HEK293 (cell line): Measurements from ENCODE around the gene CHSY1.

ENCODE experiments used
- CTCF ChIP-seq: fragments of 450-650 bp; formaldehyde crosslinking; IDR thresholded peaks from 2 replicates; pipeline ENCODE4 v1.5.1; 2016; ENCODE audit warnings: missing biosample characterization, missing genetic modification characterization
- MZF1 ChIP-seq: fragments of 450-650 bp; formaldehyde crosslinking; IDR thresholded peaks from 2 replicates; pipeline ENCODE4 v1.5.1; 2017; ENCODE audit warnings: missing biosample characterization, missing genetic modification characterization, borderline replicate concordance
- SP2 ChIP-seq: fragments of 450-650 bp; formaldehyde crosslinking; IDR thresholded peaks from 2 replicates; pipeline ENCODE4 v1.5.1; 2016; ENCODE audit warnings: missing biosample characterization, missing genetic modification characterization
- YY1 ChIP-seq: fragments of 450-650 bp; formaldehyde crosslinking; IDR thresholded peaks from 2 replicates; pipeline ENCODE4 v1.5.1; 2018; ENCODE audit warnings: missing biosample characterization, missing genetic modification characterization
- ZBTB44 ChIP-seq: fragments of 450-650 bp; IDR thresholded peaks from 2 replicates; pipeline ENCODE4 v1.5.1; 2018; ENCODE audit warnings: missing biosample characterization, mild to moderate bottlenecking, missing genetic modification characterization
- ZFP37 ChIP-seq: fragments of 450-650 bp; formaldehyde crosslinking; IDR thresholded peaks from 2 replicates; pipeline ENCODE4 v1.5.1; 2016; ENCODE audit warnings: missing biosample characterization, missing genetic modification characterization
- ZNF146 ChIP-seq: fragments of 450-650 bp; formaldehyde crosslinking; IDR thresholded peaks from 2 replicates; pipeline ENCODE4 v1.5.1; 2016; ENCODE audit warnings: missing biosample characterization, missing genetic modification characterization
- ZNF157 ChIP-seq: fragments of 450-650 bp; formaldehyde crosslinking; IDR thresholded peaks from 2 replicates; pipeline ENCODE4 v1.5.1; 2016; ENCODE audit warnings: missing biosample characterization, missing genetic modification characterization
- ZNF202 ChIP-seq: fragments of 450-650 bp; formaldehyde crosslinking; IDR thresholded peaks from 2 replicates; pipeline ENCODE4 v1.5.1; 2016; ENCODE audit warnings: missing biosample characterization, missing genetic modification characterization, borderline replicate concordance
- ZNF350 ChIP-seq: fragments of 450-650 bp; formaldehyde crosslinking; IDR thresholded peaks from 2 replicates; pipeline ENCODE4 v1.5.0; 2017; ENCODE audit warnings: missing biosample characterization, mild to moderate bottlenecking, missing genetic modification characterization
- ZNF37A ChIP-seq: fragments of 450-650 bp; IDR thresholded peaks from 2 replicates; pipeline ENCODE4 v1.5.1; 2018; ENCODE audit warnings: missing biosample characterization, missing genetic modification characterization
- ZNF423 ChIP-seq: fragments of 450-650 bp; formaldehyde crosslinking; IDR thresholded peaks from 2 replicates; pipeline ENCODE4 v1.5.1; 2016; ENCODE audit warnings: missing biosample characterization, missing genetic modification characterization
- ZNF670 ChIP-seq: fragments of 450-650 bp; formaldehyde crosslinking; IDR thresholded peaks from 2 replicates; pipeline ENCODE4 v1.5.1; 2016; ENCODE audit warnings: missing biosample characterization, missing genetic modification characterization, low read depth

- TF ChIP-seq ZNF37A (tag by site-specific recombination) (no peak), CTCF (no peak), ZNF157 (tag by site-specific recombination) (no peak), YY1 (no peak), ZNF350 (tag by site-specific recombination) (no peak), ZNF670 (no peak), ZNF202 (no peak), ZFP37 (tag by site-specific recombination) (no peak), ZNF423 (tag by site-specific recombination) (no peak; the same call in 1 of the 2 replicates), MZF1 (tag by site-specific recombination) (no peak), ZNF146 (tag by site-specific recombination) (no peak), SP2 (tag by site-specific recombination) (no peak), ZBTB44 (tag by site-specific recombination) (no peak)
These were observed 697 bp downstream of the CHSY1 start for GRCh38 chr15:101250873-101251829.
